Measurements from ENCODE around the gene PBLD.

PBLD gene

DNA sequence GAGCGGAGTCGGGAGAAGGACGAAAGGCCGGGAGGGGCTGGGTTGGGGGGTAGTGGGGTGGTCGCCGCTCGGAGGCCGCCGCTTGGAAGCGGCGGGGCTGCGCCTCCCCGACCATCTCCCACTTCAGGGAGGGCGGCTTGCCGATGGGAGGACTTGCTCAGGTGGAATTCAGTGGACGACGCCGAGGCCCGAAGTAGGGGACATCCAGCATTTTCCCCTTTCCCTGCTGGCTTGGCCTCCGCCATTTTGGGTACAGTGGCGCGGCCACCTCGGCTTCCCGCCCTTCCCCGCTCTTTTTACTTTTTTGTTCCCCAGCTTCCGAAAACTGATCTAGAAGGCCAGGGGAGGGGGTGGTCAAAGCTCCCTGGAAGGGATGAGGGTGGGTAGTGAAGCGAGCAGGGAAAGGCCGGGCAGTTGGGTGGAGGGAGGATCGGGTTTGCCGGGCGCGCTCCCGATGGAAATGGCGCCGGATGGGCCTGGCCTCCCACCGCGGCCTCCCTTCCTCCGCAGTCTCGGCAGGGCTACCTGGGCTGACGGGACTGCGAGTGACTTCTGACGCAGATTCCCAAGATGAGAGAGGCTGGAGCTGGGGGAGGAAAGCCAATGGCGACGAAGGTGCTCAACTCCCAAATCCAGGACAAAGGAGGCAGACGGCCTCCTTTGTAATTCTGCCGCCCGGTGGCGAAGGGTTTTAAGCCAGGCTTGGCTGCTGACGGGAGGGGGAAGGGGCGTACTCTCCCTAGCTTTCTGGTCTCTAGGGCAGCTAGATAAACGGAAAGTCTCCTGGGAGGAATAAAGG lies at the start of gene PBLD:
TSS of gene PBLD (minus strand) at position 670 of the 799 bp plus-strand sequence. CDS start 26,084 bp downstream, outside the sequence.
- peak; percentile 64 for DNase-seq (ENCODE audit: low spot score)

DNA sequence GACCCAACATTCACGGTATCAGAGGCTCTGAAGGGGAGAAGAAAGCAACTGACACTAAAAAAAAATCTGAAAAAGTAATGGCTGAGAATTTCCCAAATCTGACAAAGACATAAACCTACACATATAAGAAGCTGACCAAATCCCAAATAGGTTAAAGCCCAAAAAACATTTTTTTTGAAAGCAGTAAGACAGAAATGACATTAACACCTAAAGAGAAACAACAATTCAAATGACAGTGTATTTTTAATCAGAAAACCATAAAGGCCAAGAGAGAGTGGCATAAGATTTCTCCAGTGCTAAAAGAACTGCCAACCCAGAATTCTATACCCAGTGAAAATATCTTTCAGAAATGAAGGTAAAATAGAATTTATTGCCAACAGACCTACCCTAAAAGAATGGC lies 38.9 kb upstream of the PBLD start:
- DNase-seq (ENCODE audit: low spot score): no peak

DNA sequence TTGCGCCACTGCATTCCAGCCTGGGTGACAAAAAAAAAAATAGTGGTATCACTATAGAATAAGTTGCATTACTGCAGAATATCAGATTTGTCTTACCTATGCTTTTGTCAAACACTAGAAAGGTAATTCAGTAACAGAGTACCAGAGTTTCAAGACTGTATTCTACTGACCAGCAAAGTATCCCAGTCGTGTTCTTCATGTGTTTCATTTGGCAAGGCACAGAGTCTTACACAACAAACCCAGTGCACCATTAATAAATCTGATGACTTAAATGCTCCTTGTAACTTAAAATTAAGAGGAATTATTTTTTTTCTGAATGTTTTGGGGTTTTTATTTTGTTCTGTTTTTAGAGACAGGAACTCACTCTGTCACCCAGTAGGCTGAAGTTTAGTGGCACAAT lies 34.4 kb upstream of the PBLD start:
- peak; percentile 11 for DNase-seq (ENCODE audit: low spot score)

DNA sequence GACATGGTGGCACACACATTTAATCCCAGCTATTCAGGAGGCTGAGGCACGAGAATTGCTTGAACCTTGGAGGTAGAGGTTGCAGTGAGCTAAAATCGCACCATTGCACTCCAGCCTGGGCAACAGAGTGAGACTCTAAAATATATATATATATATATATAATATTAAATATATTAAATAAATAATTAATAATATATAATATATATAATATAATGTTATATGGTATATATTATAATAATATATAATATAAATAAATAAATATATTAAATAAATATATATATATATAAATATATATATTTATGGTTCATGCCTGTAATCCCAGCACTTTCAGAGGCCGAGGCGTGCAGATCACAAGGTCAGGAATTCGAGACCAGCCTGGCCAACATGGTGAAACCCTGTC lies 33.9 kb upstream of the PBLD start:
- DNase-seq (ENCODE audit: low spot score): no peak

DNA sequence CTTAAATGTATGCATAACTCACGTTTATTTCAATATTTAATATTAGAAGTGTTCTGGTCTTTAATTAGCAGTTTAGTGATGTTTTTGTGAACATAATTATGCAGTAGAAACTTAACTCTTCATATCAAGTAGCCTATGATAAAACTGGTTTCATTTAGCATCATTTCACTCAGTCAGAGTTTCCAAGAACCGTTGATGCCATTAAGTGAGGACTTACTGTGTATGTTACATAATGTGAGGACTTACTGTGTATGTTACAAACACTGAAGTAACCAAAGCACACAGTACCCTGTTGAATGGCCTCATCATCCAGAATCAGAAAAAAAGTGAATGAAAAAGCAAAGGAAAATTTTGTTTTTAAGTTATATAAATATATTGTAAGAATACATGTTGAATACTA lies 32.9 kb upstream of the PBLD start:
- no peak for DNase-seq (ENCODE audit: low spot score)

DNA sequence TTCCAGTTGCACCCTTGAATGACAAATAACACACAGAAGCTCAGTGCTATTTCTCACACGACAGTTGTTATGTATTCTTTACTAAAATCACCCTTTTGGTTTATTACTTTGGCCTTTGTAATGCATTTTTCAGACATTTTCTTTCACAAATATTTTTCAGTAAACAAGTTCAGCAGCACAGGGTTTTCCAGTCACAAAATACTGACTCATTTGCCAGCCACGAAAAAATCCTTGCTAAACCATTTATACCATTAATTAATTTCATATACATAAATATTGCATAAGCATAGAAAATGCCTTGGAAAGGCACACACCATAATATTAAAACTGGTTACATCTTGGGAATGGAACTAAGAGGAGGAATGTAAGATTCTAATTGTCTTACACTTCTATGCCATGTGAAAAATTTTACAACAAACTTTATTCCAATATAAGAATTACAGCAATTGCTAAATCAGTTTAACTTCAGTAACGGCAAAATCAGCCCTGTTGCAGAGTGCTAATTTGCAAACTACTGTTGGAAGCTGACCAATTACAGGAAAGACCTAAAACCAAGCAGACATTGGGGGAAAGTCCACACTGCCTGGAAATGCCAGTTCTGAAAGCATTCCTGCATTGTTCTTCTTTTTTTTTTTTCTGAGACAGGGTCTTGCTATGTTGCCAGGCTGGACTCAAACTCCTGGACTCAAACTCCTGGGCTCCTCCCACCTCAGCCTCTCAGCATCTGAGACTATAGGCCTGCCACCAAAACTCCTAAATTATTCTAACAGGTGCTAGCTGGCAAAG lies 31.6 kb upstream of the PBLD start:
- no peak for DNase-seq (ENCODE audit: low spot score)

DNA sequence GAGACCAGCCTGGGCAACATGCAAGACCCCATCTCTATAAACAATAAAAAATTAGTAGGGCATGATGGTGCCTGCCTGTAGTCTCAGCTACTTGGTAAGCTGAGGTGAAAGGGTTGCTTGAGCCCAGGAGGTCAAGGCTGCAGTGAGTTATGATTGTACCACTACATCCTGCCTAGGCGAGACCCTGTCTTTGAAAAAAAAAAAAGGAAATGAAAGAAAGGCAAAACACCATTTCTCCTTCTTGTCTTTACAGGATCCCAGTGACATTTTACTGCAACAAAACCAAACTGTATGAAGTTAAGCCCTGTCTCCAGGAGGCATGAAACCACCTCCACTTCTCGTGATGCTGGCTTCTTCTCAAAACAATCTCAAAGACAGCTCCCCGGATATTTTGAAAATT lies 29.9 kb upstream of the PBLD start:
- DNase-seq (ENCODE audit: low spot score): no peak

DNA sequence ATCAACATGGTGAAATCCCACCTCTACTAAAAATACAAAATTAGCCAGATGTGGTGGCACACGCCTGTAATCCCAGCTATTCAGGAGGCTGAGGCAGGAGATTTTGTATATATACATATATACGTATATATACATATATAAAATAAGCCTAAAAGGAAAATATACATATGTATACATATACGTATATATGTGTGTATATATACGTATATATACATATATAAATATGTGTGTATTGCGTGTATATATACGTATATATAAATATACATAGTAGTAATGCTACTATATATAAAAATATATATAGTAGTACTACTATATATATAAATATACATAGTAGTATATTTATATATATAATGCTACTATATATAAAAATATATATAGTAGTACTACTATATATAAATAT lies 26.5 kb upstream of the PBLD start:
- DNase-seq (ENCODE audit: low spot score): no peak

DNA sequence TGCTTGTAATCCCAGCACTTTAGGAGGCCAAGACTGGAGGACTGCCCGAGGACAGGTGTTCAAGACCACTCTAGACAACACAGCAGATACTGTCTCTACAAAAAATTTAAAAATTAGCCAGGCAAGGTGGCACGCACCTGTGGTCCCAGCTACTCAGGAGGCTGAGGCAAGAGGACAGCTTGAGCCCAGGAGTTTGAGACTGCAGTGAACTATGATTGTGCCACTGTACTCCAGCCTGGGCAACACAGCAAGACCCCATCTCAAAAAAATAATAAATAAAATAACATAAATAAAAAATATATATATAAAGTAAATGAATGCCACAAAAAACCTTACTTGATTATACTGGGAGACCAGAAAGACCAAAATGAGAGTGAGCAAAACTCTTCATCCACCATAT lies 20.8 kb upstream of the PBLD start:
- DNase-seq (ENCODE audit: low spot score): no peak

DNA sequence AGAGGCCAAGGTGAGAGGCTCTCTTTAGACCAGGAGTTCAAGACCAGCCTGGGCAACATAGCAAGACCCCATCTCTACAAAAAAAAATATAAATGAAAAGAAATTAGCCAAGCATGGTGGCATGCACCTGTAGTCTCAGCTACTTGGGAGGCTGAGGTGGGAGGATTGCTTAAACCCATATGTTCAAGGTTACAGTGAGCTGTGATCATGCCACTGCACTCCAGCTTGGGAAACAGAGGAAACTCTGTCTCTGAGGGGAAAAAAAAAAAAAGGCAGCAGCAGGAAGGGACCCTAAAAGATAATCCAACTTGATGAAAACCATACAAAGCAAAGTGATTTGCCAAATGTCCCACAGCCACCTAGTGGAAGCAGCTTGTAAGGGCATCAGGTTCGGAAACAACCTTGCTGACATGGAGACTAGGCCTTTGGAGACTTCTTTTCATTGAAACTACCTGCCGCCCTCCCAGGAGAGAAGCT lies 15.6 kb upstream of the PBLD start:
- DNase-seq (ENCODE audit: low spot score): peak; percentile 68

DNA sequence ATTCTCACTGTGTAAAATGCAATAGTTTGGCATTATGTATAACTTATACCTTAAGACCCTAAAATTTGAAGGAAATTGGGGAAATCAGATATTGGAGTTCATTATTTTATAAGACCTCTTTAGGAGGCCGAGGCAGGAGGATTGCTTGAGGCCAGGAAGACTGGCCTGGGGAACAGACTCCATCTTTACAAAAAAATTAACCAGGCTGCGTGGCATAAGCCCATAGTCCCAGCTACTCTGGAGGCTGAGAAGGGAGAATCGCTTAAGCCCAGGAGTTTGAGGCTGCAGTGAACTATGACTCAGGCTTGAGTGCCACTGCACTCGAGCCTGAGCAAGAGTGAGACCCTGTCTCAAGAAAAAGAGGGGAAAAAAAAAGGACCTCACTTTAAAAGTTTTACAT lies 14.0 kb upstream of the PBLD start:
- no peak for DNase-seq (ENCODE audit: low spot score)

DNA sequence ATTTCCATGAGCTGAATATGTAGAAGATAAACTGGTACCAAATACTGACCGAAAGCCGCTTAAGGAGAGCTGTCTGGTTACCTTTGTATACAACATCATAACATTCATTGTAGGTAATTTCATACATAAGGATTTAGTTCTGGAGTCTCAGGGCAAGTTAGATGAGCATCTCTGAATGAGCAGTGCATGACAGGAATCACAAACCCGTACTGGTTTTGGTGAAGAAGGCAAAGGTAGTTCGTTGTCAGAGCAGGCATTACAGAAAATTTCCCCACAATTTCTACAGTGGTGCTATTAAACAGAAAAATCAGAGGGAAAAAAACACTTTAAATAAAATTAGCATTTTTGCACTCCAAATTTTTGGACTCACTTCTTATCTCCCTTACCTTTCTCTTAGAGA lies 12.9 kb upstream of the PBLD start:
- no peak for DNase-seq (ENCODE audit: low spot score)

DNA sequence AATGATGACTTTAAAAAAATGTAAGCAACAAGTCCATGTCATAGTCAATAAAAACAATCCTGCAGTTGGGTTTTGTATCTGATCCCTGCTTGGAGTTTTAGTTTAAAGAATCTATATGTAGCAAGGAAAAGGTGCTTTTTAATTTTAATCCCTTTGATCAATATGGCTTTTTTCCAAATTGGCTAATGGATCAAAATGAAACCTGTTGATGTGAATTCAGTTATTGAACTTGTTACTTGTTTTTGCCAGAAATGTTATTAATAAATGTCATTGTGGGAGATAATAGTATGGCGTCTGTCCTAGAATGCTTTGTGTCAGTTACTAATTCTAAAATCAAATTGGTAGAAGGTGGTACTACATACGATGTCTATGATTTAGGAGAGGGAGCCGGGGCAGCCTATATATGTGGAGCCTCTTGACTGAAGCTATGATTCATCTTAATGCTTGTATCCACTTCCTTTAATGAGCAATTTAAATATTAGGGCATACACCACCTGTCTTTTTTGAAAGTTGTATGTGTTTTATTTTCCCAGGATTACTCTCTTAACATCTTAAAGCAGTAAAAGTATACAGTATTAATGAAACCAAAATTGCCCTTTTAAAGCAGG lies 10.3 kb upstream of the PBLD start:
- DNase-seq (ENCODE audit: low spot score): no peak

DNA sequence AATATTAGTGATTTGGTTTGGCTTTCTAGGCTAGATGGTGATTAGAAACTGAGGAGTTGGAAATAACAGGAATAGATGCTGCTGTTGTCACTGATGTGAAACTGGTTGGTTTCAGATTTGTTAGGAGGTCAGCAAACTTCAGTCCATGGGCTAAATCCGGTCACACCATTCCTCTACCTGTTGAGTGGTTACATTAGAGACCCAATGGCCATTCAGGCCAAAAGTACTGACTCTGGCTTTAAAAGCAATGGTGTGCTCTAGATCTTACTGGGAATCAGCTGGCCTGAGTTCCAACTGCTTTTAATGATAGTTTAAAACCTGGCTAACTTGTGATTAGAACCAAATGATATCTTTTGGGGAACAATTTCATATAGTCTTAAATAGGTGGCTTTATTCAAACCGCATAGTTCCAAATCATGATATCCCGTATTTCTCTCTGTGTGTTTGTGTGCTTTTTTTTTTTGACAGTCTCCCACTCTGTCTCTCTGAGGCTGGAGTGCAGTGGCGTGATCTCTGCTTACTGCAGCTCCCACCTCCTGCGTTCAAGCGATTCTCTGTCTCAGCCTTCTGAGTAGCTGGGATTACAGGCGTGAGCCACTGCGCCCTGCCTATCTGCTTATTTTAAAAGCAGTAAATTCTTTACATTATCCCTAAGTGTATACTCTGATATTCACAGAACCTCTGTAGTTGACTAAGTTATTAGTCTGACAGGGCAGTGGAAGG lies 7.8 kb upstream of the PBLD start:
- DNase-seq (ENCODE audit: low spot score): no peak

DNA sequence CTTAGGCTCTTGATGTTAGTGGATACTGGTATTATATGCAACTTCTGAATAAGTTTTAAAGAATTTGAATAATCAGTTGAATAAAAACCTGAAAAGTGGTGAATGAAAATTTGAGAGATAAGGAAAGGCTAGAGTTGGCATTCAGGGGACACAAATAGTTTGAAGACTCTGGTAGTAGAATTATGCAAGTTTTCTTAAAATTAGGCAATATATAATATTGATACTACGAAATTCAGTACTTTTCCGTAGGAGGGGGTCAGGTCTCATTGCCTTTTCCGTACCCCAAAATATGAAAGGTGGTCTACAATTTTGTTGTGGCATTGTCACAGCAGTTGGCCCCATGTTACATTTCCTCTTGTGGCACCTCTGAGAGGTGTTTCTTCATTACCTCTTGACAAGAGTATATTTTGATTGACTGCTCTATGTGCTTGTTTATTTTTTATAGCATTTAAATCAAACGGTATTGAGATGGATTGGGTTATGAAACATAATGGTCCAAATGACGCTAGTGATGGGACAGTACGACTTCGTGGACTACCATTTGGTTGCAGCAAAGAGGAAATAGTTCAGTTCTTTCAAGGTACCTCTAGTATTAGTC lies 4.1 kb upstream of the PBLD start:
- no peak for DNase-seq (ENCODE audit: low spot score)

DNA sequence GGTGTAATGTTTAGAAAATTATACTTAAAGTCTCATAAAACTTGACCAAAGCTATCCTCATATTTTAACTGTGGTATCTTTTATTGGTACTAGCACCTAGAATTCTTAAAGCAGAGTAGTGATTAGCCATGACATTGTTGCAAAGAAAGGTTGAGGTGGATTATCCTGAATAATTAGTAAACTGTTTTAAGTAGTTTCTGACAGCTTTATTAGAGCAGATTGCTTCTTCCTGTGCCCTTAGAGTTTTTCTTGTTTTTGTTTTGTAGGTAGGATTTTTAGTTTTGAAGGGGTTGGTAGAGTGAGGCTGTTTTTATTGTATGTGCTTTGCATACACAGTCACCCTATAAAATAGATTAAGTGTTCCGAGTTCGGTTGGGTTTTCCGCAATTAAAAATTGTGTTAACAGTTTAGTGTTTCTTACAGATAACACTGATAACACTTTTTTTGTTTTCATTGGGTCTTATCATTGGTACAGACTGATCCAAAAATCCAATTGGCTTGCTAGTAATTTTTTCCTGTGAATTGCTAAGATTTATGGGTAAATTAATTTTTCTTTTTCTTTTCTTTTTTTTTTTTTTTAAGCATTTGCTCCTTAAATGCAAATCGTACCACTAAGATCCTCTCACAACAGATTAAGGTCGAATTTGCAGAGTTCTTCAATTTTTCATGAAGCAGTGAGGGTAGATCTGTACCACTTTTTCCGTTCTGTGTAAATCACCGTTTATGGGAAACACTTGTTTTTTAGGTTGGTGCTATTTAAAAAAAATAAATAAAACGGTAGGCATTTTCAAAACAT lies 2.1 kb upstream of the PBLD start:
- DNase-seq (ENCODE audit: low spot score): no peak

DNA sequence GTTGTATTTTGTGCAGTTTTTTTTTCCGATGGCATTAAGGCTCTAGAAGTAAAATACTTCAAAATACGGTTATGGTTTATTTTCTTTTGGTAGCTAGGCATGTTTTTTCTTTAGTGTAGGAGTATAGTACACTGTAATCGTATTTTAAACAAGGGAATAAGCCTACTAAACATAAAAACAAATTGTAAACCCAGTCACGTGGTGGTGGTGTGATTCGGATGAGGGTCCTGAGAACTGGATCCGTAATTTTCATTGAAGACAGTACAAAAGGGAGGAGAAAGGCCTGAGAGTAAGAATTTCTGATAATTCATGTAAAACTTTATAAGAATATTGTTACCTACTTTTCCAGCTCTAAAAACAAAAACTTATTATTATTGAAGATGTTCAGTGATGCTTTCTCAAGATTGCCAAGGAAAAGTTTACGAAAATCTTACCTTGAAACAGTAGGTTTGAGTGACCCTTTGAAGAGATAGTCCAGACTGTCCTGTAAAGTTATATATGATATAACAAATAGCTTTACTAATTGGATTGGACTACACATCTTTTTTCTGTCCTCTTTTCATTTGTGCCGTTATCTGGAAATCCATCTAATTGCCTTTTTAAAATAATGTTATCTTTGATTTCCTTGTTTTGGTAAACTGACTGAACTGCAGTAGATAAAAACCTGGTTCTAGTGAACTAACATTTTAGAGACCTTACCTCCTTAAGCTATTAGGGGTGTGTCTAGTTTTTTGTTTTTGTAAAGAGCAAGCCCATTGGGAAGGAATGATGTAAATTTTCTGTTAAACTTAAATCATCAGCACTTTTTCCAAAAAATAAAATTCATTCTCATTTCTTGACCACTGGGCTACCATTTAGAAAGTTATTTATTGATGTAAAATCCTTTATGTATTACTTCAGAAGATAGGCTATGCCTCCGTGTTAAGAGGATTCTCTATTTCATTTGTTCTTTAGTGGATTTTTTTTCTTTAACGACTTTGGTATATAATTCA lies 1.0 kb upstream of the PBLD start:
- DNase-seq (ENCODE audit: low spot score): no peak

DNA sequence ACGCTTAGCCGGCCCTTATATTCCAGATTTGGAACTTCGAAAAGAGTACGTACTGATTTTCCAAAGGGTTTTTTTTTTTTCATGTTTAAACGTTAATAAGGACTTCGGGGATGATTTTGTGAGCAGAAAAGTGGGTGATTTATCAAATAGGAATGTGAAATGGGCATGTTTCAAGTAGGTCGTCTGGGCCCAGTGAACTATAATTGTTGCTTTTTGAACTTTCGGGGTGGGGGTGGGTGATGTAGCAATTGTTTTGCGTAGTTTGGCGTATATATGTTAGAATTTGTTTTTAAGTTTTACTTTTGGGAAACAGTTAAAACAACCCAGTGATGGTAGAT lies 299 bp upstream of the PBLD start:
- DNase-seq (ENCODE audit: low spot score): peak; percentile 21

DNA sequence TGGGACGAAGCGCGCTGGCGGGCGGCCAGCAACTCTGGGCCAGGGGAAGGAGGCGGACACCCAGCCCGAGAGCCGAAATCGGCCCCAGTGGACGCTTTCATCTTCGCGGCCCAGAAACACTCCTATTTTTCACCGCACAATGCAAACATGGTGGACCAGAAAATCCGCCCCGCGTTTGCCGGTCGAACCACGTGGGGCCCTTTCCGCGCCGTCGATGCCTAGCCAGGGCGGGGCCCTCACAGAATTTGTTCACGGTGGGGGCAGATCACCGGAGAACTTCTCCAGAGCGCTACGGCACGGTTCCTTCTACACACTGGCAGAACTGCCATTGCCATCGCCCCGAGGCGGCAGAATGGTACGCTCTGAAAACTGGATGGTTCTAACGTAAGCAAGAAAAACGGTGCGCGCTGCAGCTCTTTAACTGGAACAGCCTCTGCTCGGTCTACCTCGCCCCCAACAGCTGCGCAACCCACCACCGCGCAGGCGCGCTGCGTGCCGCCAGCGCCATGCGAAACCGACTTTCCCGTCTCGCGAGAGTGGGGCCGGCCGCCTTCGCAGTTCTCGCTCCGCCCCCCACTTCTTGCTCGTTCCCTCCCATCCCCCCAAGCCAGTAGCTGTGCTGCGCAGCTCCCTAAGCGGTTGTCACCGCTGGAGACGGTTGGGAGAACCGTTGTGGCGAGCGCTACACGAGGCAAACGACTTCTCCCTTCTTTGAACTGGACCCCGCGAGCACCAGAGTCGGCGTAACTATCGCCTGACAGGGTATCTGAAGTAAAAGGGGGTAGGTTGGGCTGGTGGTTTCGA lies 1.1 kb downstream of the PBLD start, which contains the start of gene HNRNPH3:
TSS of gene HNRNPH3 (plus strand) at position 610 of the 804 bp plus-strand sequence. CDS start 5,158 bp downstream, outside the sequence.
- DNase-seq (ENCODE audit: low spot score): peak; percentile 97

Data from AG20443 (cell line).